HG02763 (cell line): ENCODE data around the gene MYL11.
A peak's percentile ranks its signal among the peaks of the same experiment; 100 is the strongest.
"Not testable (repeated sequence)": the region's sequence is repeated elsewhere in the genome, so short reads cannot be mapped to it uniquely, and the experiment has no call there.

Experiments used
- ATAC-seq: cut with Tn5 transposase; IDR thresholded peaks from one replicate; pipeline ENCODE4 v1.9.1; 2021; ENCODE audit warnings: mild to moderate bottlenecking, moderate library complexity; ENCODE audit not compliant: unreplicated experiment

MYL11 gene

GRCh38 chr16:30395155-30395991 lies 20.8 kb downstream of the MYL11 start, which contains the start of gene ZNF48:
Gene ZNF48, plus strand, starts transcription at chr16:30395420. Its CDS starts 375 bp downstream, at chr16:30395795.
- peak; percentile 60 for ATAC-seq

GRCh38 chr16:30395992-30396585 lies 21.5 kb downstream of the MYL11 start:
- ATAC-seq = no peak

DNA sequence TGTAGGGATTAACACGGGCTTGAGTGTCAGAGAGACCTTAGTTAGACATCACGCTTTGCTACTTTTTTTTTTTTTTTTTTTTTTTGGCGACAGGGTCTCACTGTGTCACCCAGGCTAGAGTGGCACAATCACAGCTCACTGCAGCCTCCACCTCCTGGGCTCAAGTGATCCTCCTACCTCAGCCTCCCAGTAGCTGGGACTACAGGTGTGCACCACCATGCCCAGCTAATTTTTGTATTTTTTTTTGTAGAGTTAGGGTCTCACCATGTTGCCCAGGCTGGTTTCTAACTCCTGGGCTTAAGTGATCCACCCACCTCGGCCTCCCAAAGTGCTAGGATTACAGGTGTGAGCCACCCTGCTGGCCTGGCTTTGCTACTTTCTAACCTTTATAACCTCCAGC lies 22.0 kb downstream of the MYL11 start:
- not testable (repeated sequence) for ATAC-seq

- no peak for ATAC-seq
These were observed 22.5 kb downstream of the MYL11 start for GRCh38 chr16:30397056-30397455.

DNA sequence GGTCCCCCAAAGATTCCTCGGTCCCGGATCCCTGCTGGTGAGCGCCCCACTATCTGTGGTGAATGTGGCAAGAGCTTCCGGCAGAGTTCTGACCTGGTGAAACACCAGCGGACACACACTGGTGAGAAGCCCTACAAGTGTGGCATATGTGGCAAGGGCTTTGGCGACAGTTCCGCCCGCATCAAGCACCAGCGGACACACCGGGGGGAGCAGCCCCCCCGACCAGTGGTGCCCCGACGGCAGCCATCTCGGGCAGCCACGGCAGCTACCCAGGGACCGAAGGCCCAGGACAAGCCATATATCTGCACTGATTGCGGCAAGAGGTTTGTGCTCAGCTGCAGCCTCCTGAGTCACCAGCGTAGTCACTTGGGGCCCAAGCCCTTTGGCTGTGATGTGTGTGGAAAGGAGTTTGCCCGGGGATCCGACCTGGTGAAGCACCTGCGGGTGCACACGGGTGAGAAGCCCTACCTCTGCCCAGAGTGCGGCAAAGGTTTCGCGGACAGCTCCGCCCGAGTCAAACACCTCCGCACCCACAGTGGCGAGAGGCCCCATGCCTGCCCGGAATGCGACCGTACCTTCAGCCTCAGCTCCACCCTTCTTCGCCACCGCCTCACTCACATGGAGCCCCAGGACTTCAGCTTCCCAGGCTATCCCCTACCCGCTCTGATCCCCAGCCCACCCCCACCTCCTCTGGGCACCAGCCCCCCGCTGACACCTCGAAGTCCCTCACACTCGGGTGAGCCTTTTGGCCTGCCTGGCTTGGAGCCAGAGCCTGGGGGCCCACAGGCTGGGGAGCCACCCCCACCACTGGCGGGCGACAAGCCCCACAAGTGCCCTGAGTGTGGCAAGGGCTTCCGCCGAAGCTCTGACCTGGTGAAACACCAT lies 23.4 kb downstream of the MYL11 start:
- ATAC-seq = no peak

DNA sequence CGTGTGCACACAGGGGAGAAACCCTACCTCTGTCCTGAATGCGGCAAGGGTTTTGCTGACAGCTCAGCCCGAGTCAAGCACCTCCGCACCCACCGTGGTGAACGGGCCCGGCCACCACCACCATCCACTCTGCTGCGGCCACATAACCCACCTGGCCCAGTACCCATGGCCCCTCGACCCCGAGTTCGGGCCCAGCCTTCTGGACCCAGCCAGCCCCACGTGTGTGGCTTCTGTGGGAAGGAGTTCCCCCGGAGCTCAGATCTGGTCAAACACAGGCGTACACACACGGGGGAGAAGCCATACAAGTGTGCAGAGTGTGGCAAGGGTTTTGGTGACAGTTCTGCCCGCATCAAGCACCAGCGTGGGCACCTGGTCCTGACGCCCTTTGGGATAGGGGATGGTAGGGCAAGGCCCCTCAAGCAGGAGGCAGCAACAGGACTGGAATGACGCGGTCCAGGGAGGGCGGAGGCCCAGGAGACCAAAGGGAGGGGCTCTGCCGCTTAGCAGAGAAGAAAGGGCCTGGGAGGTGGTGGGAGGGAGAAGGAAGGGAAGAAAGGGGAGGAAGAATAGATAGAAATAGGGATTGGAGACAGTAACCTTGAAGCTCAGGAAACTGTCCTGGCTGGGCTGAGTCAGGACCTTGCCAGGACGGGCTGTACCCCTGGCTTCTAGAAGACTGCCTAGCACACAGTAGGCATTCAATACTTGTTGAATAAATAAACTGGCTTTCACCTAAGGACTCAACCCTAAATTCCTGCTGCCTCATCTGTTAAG lies 24.2 kb downstream of the MYL11 start:
- ATAC-seq = no peak

DNA sequence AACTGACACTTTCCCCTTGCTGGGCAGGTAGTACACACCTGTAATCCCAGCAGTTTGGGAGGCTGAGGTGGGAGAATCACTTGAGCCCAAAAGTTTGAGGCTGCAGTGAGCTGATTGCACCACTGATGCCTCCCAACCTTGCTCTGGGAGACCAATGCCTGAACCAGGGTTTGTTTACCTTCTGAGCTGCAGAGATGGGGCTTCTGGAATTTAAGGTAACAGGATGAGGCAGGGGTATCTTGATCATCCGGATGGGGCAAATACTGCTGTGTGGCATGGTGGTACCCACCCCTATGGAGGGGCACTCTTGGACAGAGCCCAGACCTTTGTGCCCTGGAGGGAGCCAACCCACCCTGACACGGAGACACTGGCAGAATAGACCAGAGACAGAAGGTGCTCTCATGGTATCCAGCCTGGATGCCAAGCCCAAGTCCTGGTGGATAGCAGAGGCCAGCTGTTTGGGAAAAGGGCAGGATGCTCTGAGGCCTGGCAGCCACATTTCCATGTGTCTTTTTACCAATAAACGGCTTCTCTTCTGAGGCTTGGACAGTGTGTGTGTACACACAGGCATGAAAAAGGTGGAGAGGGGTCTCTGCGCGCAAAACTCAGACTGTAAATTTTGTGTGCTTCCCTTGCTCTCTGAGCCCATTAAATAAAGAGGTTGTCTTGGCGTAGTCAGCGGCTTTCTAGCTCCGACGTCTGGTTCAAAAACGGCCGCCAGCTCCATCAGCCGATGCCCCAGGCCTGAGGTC lies 25.0 kb downstream of the MYL11 start:
- ATAC-seq = no peak

DNA sequence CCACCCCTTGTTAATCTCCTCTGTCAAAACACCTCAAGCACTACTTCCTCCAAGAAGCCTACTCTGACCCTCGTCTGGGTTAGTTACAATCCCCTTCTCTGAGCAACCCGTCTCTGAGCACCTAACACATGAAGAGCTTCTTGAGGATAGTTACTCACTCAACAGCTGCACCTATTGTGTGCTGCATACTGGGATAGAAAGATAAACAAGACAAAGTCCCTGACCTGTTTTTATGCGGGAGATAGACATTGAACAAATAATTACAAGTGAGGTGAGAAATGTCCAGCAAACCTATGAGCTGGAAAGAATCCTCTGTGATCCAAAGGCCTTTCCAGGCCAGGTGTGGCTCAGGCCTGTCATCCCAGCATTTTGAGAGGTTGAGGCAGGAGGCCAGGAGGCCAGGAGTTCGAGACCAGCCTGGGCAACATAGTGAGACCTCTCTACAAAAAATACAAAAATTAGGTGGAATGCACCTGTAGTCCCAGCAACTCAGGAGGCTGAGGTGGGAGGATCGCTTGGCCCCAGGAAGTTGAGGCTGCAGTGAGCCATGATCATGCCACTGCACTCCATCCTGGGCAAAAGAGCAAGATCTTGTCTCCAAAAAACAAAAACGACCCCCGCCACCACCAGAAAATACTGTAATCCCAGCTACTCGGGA lies 27.3 kb downstream of the MYL11 start:
- no peak for ATAC-seq

DNA sequence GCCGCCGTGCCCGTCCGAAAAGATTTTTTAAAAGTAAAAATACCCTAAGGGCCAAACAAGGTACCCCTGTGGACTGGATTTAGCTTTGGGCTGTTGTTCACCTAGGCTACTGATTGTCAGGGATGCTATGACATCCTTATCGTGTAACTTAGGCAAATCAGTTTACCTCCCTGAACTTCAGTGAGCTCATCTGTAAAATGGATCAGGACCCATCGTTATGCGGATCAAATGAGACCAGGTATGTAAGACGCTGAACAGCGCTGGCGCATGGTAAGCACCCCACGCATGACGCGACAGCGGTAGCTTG lies 32.1 kb downstream of the MYL11 start:
- ATAC-seq = no peak

DNA sequence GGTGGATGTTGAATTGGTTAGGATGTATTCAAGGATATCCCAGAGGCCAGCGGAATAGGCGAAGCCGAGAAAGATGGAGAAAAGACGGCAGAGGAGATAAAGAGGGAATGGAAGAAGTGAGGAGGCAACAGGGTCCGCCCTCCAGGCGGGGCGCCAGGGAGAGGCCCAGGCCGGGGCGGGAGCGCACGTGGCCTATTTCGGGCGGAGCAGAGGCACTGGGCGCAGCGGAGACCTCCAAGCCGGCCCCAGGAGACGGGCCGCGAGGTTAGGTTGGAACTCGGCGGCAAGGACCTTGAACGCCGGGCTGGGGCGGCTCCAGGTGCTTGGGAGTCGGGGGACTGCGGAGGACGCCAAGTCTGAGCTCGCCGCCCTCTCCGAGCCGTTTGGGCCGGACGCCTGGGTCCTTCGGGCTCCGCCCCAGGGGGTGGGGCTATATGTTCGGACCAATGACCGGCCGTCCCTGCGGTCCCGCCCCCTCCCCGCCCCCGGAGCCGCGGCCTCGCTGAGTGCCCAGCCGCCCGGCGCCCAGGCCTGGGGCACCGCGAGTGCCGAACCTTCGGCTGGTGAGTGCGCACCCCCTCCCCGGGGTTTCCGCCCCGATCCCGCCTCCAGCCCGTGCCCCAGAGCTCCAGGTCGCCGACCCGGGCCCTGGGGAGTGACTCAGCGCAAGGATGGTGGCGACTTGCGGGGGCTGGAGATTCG lies 32.7 kb downstream of the MYL11 start, which contains the start of gene ZNF771:
Gene ZNF771 (plus strand): TSS at position 505 of the 702 bp plus-strand sequence. CDS start 448 bp downstream, outside the sequence.
- peak; percentile 76 for ATAC-seq

DNA sequence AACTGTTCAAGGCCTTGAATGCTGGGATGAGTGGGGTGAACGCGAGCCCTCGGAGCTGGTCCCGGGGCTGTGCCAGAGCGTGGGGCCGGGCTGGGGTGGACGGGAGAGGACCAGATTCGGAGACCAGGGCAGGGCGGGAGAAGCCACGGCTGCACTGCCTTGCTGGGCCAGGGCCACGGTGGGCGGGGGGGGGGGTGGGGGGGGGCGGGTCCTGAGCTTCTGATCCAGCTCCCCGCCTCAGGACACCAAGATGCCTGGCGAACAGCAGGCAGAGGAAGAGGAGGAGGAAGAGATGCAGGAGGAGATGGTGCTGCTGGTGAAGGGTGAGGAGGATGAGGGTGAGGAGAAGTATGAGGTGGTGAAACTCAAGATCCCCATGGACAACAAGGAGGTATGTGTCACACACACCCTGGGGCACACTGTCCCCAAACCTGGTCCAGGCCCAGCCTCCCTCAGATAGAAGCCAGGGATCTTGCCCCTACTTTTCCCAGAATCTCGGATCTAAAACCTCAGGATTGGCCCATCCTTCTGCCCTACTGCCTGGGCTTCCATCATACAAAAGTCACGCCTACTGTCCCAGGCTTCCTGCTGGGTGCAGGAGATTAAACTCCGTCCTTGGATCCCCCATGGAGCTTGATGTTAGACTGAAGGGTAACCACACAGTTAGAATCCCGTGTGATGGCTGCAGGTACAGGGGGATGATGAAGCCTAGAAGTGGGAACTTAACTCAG lies 33.4 kb downstream of the MYL11 start:
- ATAC-seq = no peak

DNA sequence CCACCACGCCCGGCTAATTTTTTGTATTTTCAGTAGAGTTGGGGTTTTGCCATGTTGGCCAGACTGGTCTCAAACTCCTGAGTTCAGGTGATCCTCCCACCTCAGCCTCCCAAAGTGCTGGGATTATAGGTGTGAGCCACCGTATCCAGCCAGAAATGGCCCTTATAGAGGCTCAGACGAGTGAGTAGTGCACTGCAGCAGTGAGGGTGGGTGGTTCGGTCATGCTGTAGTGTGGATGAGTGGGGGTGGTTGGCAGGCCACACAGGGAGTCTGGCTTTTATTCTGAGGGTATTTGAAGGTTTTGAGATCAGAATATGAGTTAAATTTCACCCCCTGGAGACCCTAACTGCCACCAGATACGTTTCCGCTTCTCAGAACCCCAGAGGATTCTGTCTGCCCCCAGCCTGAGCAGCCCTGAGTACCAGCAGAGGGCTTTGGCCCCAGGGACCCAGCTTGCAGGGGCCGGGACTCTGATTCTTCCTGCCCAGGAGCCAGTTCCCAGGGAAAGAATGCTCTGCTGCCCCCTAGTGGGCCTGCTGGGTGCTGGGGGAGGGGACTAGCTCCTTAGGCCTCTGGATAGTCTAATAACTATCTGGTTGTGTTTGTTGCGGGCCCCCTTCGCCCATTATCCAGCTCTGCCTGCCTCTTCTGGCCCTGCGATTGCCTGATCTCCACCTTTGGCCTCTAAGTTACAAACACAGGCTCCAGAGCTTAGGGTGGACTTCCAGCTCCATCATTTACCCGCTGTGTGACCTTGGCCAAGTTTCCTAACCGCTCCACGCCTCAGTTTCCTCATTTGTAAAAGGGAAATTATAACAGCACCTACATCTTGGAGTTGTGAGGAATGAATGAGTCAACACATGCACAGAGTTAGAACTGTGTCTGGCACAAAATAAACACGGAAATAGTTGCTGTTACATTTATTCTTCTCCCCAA lies 34.8 kb downstream of the MYL11 start:
- peak; percentile 34 for ATAC-seq

DNA sequence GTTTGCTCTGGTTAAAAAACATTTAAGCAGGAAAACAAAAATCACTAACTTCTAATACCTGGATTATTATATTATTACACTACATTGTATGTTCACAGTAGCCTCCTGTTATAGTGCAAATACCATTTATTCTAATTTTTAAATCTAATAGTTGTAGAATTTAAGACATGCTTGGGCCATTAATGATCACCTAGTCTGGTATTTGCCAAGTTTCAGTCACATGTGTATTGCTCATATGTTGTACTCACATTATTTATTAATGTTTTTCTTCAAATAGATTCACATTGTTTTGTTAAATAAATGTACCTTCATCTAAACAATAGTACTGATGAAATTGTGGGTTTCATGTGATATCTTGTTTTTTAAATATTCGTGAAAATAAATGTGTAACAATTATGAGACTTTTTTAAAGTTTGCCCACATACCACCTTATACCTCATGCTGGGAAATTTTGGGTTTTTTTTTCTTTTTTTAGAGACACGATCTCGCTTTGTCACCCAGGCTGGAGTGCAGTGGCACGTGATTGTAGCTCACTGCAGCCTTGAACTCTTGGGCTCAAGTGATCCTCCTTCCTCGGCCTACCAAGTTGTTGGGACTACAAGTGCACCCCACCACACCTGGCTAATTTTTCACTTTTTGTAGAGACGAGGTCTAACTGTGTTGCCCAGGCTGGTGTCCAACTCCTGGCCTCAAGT lies 38.7 kb downstream of the MYL11 start:
- no peak for ATAC-seq

DNA sequence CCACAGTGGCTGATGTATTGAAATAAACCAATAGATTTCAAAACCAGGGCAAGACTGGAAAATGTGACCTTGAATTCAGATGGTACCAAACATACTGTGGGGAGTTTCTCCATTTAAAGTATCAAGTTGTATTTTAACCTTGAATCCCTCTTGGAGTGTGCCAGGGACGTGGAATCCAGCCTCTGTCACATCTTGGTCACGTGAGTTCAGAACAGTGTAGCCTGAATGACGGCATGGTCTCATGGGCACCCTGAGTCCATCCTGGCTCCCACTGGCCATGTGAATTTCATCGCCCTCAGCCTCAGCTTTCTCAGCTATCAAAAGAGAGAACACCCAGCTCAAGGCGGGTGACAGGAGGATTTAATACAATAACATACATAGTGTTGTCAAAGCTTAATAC lies 39.6 kb downstream of the MYL11 start:
- ATAC-seq = no peak

DNA sequence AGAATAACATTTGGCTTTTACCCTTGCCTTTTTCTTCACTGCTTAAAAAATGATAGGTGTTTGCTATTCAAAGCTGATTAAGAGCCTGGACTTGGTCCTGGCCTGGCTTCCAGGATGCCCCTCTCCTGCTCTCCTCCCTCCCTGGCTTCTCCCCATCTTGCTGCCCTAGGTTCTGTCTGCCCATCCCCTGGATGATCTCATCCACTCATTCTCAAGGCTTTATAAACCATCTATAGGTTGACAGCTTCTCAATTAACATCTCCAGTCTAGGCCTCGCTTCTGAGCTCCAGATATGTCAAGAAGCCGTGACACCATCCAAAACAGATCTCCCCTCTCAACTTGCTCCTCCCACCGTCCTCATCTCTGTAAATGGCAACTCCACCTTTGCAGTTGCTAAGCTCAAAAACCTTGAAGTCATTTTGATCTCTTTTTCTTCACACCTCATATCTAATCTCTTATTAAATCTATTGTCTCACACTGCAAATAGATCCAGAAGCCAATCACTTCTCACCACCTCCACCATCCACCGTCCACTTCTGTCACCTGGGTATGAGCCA lies 41.5 kb downstream of the MYL11 start:
- ATAC-seq = no peak
